Calu3 (cell line): Measurements from ENCODE around the gene LRMDA. TPM values are rescaled to one million over a fixed set of nuclear protein-coding genes. Genes with fewer than 3 reads are reported as not detected.

Source experiments
- BruUV-seq: library from RNA; stranded (reverse); fragments of 400-500 nt; replicated peaks from 2 replicates; lab custom pipeline; 2021; lab: Mats Ljungman, UMichigan
- CTCF ChIA-PET: fragments of 300-600 bp; sonication (Branson Sonifier 250); formaldehyde crosslinking; loops from one replicate; lab custom pipeline; 2022; ENCODE audit warnings: antibody characterized with exemption; lab: Charles Lee
- DNase-seq: peaks from one replicate; pipeline ENCODE4 v3.0.0; 2022
- H3K27ac Mint-ChIP-seq: one replicate; pipeline ENCODE4 v1.8.0; 2022; ENCODE audit warnings: mixed read lengths; ENCODE audit not compliant: unreplicated experiment
- H3K27me3 Mint-ChIP-seq: one replicate; pipeline ENCODE4 v1.8.0; 2022; ENCODE audit warnings: mixed read lengths; ENCODE audit not compliant: unreplicated experiment
- H3K36me3 Mint-ChIP-seq: one replicate; pipeline ENCODE4 v1.8.0; 2022; ENCODE audit warnings: mild to moderate bottlenecking, moderate library complexity, mixed read lengths; ENCODE audit not compliant: insufficient read depth, unreplicated experiment
- H3K4me1 Mint-ChIP-seq: one replicate; pipeline ENCODE4 v1.8.0; 2022; ENCODE audit warnings: mild to moderate bottlenecking, low read depth, mixed read lengths; ENCODE audit not compliant: unreplicated experiment
- H3K4me3 Mint-ChIP-seq: one replicate; pipeline ENCODE4 v1.8.0; 2022; ENCODE audit warnings: mild to moderate bottlenecking, low read depth, moderate library complexity, mixed read lengths; ENCODE audit not compliant: unreplicated experiment
- H3K9me3 Mint-ChIP-seq: one replicate; pipeline ENCODE4 v1.8.0; 2022; ENCODE audit warnings: low read depth, mixed read lengths; ENCODE audit not compliant: unreplicated experiment
- intact Hi-C: fragments of 100-400 bp; cut with micrococcal nuclease; formaldehyde crosslinking; loops from one replicate; pipeline ENCODE4 v1.10.0; 2022; ENCODE audit not compliant: unreplicated experiment
- total RNA-seq: library from RNA; stranded (reverse); gene quantifications from 2 replicates; pipeline ENCODE4 v1.2.3, GENCODE V29; 2022
- TF ChIP-seq, protein P1 (sequence below): fragments of 200-600 bp; IDR thresholded peaks from one replicate; pipeline ENCODE4 v1.8.0; 2022; ENCODE audit warnings: antibody characterized with exemption; ENCODE audit not compliant: unreplicated experiment

LRMDA gene
- total RNA-seq, 1 experiment from 2014 or later = 7.6 TPM

DNA sequence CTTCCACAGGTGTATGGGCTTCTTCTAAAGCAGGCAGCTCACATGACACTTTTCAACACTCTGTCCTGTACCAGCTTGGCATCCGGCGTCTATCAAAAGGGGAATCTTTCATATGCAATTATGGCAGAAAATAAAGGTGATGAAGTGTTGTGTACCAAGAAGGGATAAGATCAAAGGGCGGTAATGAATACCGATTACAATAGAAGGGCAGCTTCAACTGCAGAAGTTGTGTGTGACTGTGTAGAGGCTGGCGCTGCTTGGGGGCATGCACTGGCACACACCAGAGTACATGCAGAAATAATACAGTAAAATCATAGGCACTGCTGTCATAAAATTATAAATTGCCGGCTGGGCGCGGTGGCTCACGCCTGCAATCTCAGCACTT is 744.7 kb downstream of the LRMDA start:
- DNase-seq = no peak
- TF ChIP-seq, protein P1, sequence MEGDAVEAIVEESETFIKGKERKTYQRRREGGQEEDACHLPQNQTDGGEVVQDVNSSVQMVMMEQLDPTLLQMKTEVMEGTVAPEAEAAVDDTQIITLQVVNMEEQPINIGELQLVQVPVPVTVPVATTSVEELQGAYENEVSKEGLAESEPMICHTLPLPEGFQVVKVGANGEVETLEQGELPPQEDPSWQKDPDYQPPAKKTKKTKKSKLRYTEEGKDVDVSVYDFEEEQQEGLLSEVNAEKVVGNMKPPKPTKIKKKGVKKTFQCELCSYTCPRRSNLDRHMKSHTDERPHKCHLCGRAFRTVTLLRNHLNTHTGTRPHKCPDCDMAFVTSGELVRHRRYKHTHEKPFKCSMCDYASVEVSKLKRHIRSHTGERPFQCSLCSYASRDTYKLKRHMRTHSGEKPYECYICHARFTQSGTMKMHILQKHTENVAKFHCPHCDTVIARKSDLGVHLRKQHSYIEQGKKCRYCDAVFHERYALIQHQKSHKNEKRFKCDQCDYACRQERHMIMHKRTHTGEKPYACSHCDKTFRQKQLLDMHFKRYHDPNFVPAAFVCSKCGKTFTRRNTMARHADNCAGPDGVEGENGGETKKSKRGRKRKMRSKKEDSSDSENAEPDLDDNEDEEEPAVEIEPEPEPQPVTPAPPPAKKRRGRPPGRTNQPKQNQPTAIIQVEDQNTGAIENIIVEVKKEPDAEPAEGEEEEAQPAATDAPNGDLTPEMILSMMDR = no peak
- BruUV-seq = no TSS peak
- H3K4me1 Mint-ChIP-seq = no peaks in the 10 kb centered on the region
- H3K27me3 Mint-ChIP-seq = no peaks in the 10 kb centered on the region
- no peak overlapping the region for H3K27ac Mint-ChIP-seq
- H3K36me3 Mint-ChIP-seq = no peaks in the 10 kb centered on the region
- peaks cover 23% of the 10 kb centered on the region for H3K9me3 Mint-ChIP-seq
- H3K4me3 Mint-ChIP-seq = no peak overlapping the region
- intact Hi-C loops = no loop called here
- CTCF ChIA-PET = no interaction called here

DNA sequence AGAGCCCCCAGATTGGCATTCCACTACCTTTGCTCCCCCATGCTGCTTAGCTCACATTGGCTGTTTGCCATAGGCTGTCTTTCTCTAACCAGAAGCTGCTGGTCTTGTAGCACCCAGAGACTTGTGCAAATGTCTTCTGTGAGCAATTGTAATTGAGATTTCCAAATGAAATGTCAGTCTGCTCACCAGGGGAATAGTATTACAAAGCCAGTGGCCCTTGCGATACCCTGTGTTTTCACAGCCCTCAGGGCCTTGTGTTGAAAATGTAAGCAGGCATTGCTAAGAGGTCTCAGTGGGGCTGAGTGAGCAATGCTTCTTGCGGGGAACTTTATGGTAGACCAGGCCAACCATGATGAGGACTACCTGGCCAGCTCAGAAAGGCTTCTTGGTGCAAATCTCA is 746.5 kb downstream of the LRMDA start:
- Mint-ChIP-seq H3K9me3 (peaks cover 23% of the 10 kb centered on the region), H3K4me3 (no peak overlapping the region), H3K36me3 (no peaks in the 10 kb centered on the region), H3K4me1 (no peaks in the 10 kb centered on the region), H3K27me3 (no peaks in the 10 kb centered on the region), H3K27ac (no peak overlapping the region)
- CTCF ChIA-PET = no interaction called here
- intact Hi-C loops = no loop called here
- TF ChIP-seq, protein P1 = no peak
- no peak for DNase-seq
- no TSS peak for BruUV-seq

DNA sequence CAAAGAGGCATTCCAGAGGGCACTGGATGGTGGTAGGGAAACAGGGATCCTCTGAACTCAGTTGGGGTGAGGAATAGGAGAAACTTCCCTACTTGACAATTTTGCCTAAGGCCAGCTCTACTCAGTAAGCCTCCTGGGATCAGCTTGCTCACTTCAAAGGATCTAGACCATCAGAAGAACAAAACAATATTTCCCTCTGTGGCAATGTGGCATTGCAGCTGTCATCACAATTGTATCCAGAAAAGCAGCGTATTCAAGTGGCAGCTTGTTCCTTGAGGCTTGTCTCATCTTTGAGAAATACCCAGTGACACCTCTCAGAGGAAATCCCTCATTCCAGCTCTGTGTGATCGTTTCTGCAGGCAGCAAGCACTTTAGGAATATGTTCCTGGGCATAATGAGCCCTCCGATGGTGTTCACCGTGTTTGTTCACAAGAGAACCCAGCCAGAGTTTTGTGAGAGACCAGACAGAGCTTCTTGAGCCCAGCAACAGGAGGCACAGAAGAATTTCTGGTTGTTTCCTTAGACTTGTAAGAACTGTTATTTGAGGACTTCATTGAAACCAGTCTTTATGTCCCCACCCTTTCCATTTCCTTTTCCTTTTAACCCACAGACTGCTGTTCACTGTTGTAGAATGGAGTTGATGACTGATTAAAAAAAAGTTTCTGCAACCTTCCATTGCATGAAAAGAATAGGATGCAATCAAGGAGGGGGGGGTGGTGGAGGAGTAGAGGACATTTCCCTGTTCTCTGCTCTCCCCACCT is 747.3 kb downstream of the LRMDA start:
- BruUV-seq = no TSS peak
- Mint-ChIP-seq H3K27me3 (no peaks in the 10 kb centered on the region), H3K4me3 (no peak overlapping the region), H3K4me1 (no peaks in the 10 kb centered on the region), H3K36me3 (no peaks in the 10 kb centered on the region), H3K27ac (no peak overlapping the region), H3K9me3 (peaks cover 19% of the 10 kb centered on the region)
- TF ChIP-seq, protein P1 = no peak
- DNase-seq = no peak
- CTCF ChIA-PET = no interaction called here
- intact Hi-C loops = no loop called here

DNA sequence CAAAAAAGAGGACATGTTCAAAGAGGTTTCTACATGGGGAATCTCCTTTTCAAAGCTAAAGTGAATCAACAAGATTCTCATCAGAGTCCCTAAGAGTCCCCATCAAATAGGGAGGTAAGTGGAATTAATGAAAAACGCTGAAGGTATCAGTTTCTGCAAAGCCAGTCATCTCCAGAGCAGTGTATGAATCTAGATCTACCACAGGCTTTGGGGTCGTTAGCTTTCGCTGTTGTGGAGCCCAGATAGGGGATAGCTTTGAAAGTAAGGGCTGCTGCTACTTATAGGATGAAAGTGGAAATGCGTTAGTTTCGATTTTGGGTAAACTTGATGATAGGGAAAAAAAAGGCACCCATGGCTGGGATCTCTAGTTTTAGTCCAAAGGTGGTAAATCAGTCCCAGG is 748.4 kb downstream of the LRMDA start:
- H3K27me3 Mint-ChIP-seq = no peaks in the 10 kb centered on the region
- no peak for DNase-seq
- no peak overlapping the region for H3K4me3 Mint-ChIP-seq
- intact Hi-C loops = no loop called here
- no peak overlapping the region for H3K27ac Mint-ChIP-seq
- CTCF ChIA-PET = no interaction called here
- no peaks in the 10 kb centered on the region for H3K4me1 Mint-ChIP-seq
- no TSS peak for BruUV-seq
- H3K9me3 Mint-ChIP-seq = peaks cover 22% of the 10 kb centered on the region
- TF ChIP-seq, protein P1 = no peak
- no peaks in the 10 kb centered on the region for H3K36me3 Mint-ChIP-seq
